ENCODE results near the gene SASH1. TPM values are rescaled to one million over a fixed set of nuclear protein-coding genes. Genes with fewer than 3 reads are reported as not detected.

The SASH1 gene
- total and polyA plus RNA-seq, 2 donors (not counting 1 experiment from before 2014, with no cell fraction given): 38.6 to 44.6 TPM

DNA sequence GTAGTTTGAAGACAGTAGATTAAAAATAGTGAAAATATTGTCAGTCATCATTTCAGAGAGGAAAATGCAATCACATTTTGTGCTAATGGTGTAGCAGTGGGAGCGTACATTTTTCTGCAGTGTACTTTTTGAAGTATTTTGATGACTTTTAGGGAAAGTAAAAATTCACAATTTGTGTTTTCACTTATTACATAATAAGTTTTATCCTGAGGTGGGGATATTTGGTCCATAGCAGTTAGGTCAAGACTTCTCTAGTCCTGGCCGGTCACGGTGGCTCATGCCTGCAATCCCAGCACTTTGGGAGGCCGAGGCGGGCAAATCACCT is 122.3 kb downstream of the SASH1 start:
- Histone ChIP-seq H3K9ac (ENCODE audit: insufficient read depth, low read length) (no peak overlapping the region), H3K27me3 (ENCODE audit: control insufficient read depth, insufficient read depth, low read length) (no peaks in the 10 kb centered on the region), H3K4me3 (replicated peaks in 1 of 4; ENCODE audit: control extremely low read depth in 1 of 4, insufficient read depth in 1 of 4, low read depth in 3 of 4, low read length in 4 of 4) (no peak overlapping the region), H3K4me1 (ENCODE audit: control insufficient read depth, extremely low read depth, insufficient read depth, low read length) (peaks cover 7% of the 10 kb centered on the region), H3K36me3 (ENCODE audit: control insufficient read depth, insufficient read depth, low read length) (no peaks in the 10 kb centered on the region), H4K20me1 (ENCODE audit: control insufficient read depth, extremely low read depth, insufficient read depth, low read length) (no peaks in the 10 kb centered on the region), H3K79me2 (ENCODE audit: control insufficient read depth, insufficient read depth, low read length) (no peaks in the 10 kb centered on the region), H3K27ac (ENCODE audit: insufficient read depth, low read length) (no peak overlapping the region), H3K4me2 (ENCODE audit: extremely low read depth, insufficient read depth, low read length) (no peak overlapping the region), H2AFZ (ENCODE audit: low read length) (no peak overlapping the region), H3K9me3 (ENCODE audit: control insufficient read depth, insufficient read depth, low read depth, low read length) (no peaks in the 10 kb centered on the region)
- DNase-seq (ENCODE audit: low read depth in 2 of 2): no peak
- TF ChIP-seq, protein P1, sequence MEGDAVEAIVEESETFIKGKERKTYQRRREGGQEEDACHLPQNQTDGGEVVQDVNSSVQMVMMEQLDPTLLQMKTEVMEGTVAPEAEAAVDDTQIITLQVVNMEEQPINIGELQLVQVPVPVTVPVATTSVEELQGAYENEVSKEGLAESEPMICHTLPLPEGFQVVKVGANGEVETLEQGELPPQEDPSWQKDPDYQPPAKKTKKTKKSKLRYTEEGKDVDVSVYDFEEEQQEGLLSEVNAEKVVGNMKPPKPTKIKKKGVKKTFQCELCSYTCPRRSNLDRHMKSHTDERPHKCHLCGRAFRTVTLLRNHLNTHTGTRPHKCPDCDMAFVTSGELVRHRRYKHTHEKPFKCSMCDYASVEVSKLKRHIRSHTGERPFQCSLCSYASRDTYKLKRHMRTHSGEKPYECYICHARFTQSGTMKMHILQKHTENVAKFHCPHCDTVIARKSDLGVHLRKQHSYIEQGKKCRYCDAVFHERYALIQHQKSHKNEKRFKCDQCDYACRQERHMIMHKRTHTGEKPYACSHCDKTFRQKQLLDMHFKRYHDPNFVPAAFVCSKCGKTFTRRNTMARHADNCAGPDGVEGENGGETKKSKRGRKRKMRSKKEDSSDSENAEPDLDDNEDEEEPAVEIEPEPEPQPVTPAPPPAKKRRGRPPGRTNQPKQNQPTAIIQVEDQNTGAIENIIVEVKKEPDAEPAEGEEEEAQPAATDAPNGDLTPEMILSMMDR (conservative IDR thresholded peaks at IDR 0.05 in 1 of 2, IDR thresholded peaks at IDR 0.05 in 1 of 2; ENCODE audit: low read depth in 1 of 2, low read length in 2 of 2): no peak
- no peak for TF ChIP-seq EZH2 (IDR thresholded peaks at IDR 0.05; ENCODE audit: low read length, missing control alignments)

DNA sequence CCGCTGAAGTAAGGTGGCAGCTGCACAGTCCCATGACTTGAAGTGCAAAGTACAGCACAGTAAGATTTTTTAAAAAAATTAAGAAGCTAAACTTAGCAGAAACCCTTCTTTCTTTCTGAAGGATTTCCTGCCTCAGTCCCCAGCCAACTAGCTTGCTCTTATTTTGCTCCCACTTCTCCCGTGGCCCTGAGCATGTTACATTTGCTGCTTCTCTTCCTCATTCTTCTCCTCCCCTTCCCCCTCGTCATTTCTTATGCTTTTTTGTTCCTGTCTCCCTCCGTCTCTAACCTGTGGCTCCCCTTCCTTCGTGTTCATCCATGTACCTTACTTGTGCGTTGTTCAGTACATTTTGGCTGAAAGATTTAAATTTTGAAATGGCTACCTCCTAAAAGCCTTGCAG is 123.0 kb downstream of the SASH1 start:
- no peak overlapping the region for H3K27ac ChIP-seq (ENCODE audit: insufficient read depth, low read length)
- H3K9me3 ChIP-seq (ENCODE audit: control insufficient read depth, insufficient read depth, low read depth, low read length): no peaks in the 10 kb centered on the region
- H3K79me2 ChIP-seq (ENCODE audit: control insufficient read depth, insufficient read depth, low read length): no peaks in the 10 kb centered on the region
- no peaks in the 10 kb centered on the region for H3K27me3 ChIP-seq (ENCODE audit: control insufficient read depth, insufficient read depth, low read length)
- no peak overlapping the region for H3K9ac ChIP-seq (ENCODE audit: insufficient read depth, low read length)
- peaks cover 7% of the 10 kb centered on the region for H3K4me1 ChIP-seq (ENCODE audit: control insufficient read depth, extremely low read depth, insufficient read depth, low read length)
- H2AFZ ChIP-seq (ENCODE audit: low read length): no peak overlapping the region
- H4K20me1 ChIP-seq (ENCODE audit: control insufficient read depth, extremely low read depth, insufficient read depth, low read length): no peaks in the 10 kb centered on the region
- no peaks in the 10 kb centered on the region for H3K36me3 ChIP-seq (ENCODE audit: control insufficient read depth, insufficient read depth, low read length)
- H3K4me2 ChIP-seq (ENCODE audit: extremely low read depth, insufficient read depth, low read length): no peak overlapping the region
- no peak overlapping the region for H3K4me3 ChIP-seq (replicated peaks in 1 of 4; ENCODE audit: control extremely low read depth in 1 of 4, insufficient read depth in 1 of 4, low read depth in 3 of 4, low read length in 4 of 4)
- TF ChIP-seq, protein P1 (conservative IDR thresholded peaks at IDR 0.05 in 1 of 2, IDR thresholded peaks at IDR 0.05 in 1 of 2; ENCODE audit: low read depth in 1 of 2, low read length in 2 of 2): no peak
- no peak for TF ChIP-seq EZH2 (IDR thresholded peaks at IDR 0.05; ENCODE audit: low read length, missing control alignments)
- DNase-seq (ENCODE audit: low read depth in 2 of 2): no peak

DNA sequence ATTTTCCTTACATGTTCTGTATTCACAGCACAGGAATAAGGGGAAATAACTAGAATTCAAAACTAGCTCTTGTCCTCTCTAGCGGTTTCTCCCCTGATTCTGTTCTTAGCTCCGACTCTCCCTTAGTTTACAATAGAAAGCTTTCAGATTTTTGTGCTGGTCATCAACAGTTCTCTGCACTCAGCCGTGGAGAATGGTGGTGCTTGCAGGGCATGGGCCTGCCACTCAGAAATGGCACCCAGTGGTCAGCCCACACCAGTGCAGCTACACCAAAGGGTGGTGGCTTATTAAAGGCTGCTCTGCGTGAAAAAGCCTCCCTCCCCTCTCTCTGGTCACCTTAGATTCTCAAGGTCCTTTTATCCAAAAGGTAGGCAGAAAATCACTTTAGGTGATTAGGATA is 123.5 kb downstream of the SASH1 start:
- DNase-seq (ENCODE audit: low read depth in 2 of 2): no peak
- Histone ChIP-seq H2AFZ (ENCODE audit: low read length) (no peak overlapping the region), H3K27me3 (ENCODE audit: control insufficient read depth, insufficient read depth, low read length) (no peaks in the 10 kb centered on the region), H3K36me3 (ENCODE audit: control insufficient read depth, insufficient read depth, low read length) (no peaks in the 10 kb centered on the region), H3K9me3 (ENCODE audit: control insufficient read depth, insufficient read depth, low read depth, low read length) (no peaks in the 10 kb centered on the region), H3K27ac (ENCODE audit: insufficient read depth, low read length) (no peak overlapping the region), H3K79me2 (ENCODE audit: control insufficient read depth, insufficient read depth, low read length) (no peaks in the 10 kb centered on the region), H3K4me2 (ENCODE audit: extremely low read depth, insufficient read depth, low read length) (no peak overlapping the region), H4K20me1 (ENCODE audit: control insufficient read depth, extremely low read depth, insufficient read depth, low read length) (no peaks in the 10 kb centered on the region), H3K4me1 (ENCODE audit: control insufficient read depth, extremely low read depth, insufficient read depth, low read length) (peaks cover 7% of the 10 kb centered on the region), H3K4me3 (replicated peaks in 1 of 4; ENCODE audit: control extremely low read depth in 1 of 4, insufficient read depth in 1 of 4, low read depth in 3 of 4, low read length in 4 of 4) (no peak overlapping the region), H3K9ac (ENCODE audit: insufficient read depth, low read length) (no peak overlapping the region)
- TF ChIP-seq, protein P1 (conservative IDR thresholded peaks at IDR 0.05 in 1 of 2, IDR thresholded peaks at IDR 0.05 in 1 of 2; ENCODE audit: low read depth in 1 of 2, low read length in 2 of 2): no peak
- TF ChIP-seq EZH2 (IDR thresholded peaks at IDR 0.05; ENCODE audit: low read length, missing control alignments): no peak
